ENCODE results near the gene SZT2.
"Not testable (repeated sequence)": the region's sequence is repeated elsewhere in the genome, so short reads cannot be mapped to it uniquely, and the experiment has no call there.

Gene SZT2

DNA sequence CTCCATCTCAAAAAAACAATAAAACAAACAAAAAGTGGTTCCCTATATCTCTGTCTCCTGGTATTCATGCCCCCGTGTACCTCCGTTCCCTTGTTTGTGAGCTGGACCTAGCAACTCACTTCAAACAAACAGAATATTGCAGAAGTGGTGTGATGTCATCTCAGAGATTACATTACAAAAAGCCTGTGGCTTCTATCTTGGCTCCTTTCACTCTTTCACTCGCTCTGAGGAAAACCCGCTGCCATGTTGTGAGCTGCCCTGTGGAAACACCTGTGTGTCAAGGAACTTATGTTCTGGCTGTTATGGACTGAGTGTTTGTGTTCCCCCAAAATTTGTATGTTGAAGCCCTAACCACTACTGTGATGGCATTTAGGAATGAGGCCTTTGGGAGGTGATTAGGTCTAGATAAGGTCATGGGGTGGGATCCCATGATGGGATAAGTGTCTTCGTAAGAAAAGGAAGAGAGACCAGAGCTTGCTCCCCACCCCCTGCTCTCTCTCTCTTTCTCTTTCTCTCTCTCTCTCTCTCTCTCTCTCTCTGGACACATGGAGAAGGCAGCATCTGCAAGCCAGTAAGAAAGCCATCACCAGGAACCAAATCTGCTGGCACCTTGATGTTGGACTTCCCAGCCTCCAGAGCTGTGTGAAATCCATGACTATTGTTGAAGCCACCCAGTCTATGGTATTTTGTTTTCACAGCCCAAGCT, 71.4 kb downstream of the SZT2 start:
- no peak for DNase-seq

DNA sequence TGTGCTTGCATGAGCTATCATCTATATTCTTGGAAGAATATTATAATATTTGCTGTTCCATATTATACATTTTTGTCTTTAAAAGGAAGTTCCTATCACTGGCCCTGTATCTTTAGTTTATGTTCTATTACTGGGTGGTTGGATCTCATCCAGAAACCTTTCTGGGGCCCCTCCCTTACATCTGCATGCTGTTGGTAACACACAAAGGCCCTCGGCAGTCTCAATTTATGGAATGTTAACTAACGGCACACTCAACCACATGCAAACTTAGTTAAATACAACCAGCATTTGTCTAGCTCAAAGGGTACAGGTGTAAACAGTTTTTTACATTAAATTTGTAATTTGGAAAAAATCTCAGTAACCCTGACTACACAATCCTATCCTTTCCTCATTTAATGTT, 73.8 kb downstream of the SZT2 start:
- DNase-seq = no peak

DNA sequence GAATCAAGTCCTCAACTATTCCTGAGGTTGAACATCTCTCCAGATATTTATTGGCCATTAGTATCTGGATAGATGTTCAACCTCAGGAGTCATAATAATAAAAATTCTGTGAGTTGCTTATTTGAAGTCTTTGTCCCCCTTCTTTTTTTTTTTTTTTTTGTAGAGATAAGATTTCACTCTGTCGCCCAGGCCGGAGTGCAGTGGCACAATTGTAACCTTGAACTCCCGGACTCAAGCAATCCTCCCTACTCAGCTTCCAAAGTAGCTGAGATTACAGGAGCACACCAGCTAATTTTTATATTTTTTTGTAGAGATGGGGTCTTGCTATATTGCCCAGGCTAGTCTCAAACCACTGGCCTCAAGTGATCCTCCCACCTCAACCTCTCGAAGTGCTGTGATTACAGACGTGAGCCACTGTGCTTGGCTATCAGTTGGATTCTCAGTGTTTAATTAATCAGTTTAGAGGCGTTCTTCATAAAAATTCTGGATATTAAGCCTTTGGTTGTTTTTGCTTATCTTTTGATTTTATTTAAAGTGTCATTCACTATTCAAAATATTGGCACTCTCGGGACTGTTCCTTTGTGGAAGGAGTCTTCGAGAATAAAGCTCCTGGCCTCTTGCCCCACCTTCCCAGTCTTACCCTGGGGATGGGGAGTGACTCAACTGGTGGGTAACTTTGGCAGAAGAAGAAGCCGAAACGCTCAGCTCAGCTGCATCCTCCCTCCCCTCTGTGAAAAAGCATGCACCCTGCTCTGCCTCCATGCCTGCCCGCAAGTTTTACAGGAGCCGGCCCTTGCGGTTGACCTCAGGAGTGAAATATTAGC, 75.2 kb downstream of the SZT2 start:
- no peak for DNase-seq

DNA sequence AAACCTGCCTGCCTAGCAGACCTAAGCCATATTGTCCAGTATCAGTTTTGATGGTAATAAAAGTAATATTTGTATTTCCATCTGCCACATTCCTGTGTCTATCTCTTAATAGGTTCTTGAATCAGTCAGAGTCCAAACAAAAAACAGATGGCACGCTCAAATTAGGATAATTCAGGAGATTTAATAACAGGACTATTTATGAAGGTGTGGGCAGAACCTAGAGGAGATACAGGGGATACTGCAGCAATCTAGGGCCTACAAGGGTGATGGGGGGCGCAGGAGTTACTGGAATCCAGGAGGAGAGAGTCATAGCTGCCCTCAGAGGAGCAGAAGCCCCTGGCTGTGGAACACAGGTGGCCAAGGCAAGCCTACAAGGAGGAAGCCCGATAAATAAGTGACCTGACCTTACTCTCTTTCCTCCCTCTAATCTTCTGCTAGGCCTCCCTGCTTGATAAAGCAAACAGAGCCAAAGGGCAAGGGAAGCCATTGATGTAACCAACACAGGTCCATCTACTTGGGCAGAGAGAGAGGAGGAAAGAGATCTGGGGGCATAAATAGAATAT, 75.9 kb downstream of the SZT2 start:
- no peak for DNase-seq

DNA sequence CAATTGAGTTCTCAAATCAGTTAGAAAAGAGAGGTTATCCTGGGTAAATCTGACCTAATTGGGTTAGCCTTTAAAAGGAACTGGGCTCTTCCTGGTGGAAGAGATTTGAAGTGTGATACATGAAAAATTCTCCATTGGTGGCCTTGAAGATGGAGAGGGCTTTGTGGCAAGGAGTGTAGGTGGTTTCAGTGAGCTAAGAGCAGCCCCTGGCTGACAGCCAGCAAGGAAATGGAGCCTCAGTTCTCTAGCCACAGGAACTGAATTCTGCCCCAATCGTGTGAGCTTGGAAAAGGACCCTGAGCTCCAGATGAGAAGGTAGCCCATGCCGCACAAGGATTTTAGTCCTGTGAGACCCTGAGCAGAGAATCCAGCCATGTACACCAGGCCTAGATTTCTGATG, 76.7 kb downstream of the SZT2 start:
- DNase-seq = no peak

DNA sequence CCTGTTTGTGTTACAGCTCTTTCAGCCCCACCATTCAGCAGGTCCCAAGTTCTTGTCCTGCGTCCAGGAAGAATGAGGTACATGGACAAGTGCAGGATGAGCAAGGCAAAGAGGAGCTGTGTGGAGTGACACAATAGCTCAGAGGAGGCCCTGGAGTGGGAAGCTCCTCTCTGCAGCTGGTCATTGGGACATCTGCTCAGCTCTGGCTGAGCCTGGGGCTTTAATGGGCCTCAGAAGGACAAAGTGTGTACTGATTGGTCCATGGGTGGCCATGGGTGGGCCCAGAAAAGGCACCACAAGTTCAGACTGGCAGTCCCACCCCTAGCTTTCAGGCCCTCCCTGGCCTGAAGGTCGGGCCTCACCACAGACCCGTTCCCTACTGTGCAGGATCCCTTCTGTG, 78.7 kb downstream of the SZT2 start:
- no peak for DNase-seq

DNA sequence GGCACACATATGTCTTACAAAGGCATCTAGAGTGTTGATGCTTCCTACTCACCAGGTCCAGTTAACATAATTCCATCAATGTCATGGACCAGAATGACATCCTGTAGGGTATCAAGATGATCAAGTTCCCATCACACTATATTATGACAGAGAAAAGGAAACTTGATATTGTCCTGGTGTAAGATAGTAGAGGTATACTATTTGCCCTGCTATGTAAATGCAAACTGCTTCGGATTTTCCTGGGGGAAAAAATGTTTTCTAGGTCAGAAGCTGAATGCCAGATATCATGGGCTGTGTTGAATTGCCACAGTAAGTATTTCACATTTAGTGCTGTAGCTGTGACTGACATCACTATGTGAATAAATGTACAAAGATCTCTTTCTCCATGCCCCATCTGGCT, 80.2 kb downstream of the SZT2 start:
- no peak for DNase-seq

DNA sequence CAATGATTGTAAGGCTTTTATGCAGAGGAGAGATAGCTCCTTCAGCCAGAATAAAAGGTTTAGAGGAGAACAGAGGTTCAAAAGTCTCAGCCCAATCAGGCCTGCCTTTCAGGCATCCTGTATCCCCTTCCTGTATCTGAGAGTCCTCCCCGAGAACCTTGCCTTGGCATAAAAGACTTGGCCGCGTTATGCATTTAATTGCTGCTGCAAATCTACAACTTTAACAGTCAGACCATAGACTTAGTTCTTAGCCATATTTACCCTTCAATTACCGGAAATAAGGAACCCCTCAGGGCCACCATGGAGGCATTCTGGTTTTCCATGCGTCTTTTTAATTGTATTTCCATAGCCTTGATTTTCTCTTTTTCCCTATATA, 82.4 kb downstream of the SZT2 start:
- DNase-seq = no peak

DNA sequence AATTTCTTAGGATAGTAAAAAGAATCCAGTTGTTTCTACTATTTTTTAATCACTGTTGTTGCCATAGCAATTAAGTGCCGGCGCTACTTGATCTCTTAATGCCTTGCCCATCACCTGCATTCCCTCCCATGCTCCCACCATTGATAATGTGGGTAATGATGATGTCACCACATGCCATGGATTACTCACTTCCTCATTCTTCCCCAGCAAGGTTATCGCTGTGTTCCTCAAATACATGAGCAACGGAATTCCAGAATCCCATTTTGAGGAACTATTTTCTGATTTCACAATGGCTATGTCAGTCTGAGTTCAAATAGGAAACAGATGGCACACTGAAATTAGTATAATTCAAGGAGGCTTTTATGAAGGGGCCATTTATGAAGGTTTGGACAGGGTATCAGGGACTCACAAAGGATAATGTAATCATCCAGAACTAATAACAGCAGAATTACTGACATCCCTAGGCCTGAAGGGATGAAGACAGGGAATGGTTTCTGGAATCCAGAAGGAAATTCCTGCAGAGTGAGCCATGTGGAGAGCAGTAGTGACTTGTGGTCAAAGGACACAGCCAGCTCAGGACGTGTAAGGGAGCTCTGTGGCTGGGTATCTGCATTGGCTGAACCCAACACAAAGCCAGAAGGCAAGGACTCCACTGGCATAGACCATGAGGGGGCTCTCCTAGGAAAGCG, 82.9 kb downstream of the SZT2 start:
- not testable (repeated sequence) for DNase-seq

DNA sequence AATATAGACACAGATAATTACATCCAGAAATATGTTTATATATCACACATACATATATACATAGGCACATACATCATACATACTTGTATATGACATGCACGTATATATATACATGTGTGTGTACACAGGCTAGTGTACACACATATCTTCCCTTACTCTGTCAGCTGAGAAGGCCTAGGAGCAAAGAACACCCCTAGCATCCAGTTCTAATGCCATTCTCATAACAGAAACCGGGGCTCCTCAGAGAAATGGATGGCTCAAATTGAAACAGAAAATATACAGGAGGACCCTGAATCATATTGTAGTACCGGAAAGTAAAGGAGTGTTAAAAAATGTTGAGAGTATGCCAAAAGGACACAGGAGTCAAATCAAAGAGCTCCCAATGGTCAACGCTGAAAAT, 83.8 kb downstream of the SZT2 start:
- no peak for DNase-seq

DNA sequence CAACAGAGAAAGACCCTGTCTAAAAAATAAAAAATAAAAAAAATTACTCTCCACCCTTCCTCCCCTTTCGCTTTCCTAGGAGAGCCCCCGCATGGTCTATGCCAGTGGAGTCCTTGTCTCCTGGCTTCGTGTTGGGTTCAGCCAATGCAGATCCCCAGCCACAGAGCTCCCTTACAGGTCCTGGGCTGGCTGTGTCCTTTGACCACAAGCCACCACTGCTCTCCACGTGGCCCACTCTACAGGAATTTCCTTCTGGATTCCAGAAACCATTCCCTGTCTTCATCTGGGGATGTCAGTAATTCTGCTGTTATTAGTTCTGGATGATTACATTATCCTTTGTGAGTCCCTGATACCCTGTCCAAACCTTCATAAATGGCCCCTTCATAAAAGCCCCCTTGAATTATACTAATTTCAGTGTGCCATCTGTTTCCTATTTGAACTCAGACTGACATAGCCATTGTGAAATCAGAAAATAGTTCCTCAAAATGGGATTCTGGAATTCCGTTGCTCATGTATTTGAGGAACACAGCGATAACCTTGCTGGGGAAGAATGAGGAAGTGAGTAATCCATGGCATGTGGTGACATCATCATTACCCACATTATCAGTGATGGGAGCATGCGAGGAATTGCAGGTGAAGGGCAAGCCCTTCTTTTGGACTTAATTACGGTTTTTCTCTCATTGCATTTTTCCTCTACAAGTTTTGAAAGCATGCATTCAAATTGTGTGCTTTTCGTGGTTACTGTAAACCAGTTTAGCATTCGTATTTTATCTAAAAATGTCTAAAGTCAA, 86.1 kb downstream of the SZT2 start:
- DNase-seq = not testable (repeated sequence)

DNA sequence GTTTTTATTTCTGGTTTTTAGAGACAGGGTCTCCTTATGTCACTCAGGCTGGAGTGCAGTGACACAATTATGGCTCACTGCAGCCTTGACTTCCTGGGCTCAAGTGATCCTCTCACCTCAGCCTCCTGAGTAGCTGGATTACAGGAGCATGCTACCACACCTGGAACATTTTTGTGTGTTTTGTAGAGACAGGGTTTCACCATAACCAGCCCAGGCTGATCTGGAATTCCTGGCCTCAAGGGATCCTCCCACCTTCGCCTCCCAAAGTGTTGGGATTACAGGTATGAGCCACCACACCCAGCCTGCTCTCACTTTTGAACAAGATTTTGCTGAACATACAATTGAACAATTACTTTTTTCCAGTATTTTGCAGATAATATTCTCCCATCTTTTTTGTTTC, 88.0 kb downstream of the SZT2 start:
- no peak for DNase-seq

DNA sequence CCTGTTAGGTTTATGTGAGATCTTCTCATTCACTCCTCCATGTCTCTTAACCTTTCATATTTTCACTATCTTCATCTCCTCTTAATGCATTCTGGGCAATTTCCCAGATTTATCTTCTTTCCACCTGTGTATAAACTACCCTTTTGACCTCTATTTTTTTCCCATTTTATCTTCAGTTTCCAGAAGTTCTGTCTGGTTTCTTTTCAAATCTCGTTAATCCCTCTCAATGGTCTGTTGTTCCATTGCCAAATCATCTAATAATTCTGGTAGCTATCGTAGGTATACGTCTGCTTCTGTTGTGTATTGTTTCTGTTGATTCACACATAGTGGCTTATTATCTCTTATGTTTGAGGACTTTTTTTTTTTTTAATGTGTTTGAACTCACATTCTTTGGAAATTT, 89.7 kb downstream of the SZT2 start:
- DNase-seq = no peak

DNA sequence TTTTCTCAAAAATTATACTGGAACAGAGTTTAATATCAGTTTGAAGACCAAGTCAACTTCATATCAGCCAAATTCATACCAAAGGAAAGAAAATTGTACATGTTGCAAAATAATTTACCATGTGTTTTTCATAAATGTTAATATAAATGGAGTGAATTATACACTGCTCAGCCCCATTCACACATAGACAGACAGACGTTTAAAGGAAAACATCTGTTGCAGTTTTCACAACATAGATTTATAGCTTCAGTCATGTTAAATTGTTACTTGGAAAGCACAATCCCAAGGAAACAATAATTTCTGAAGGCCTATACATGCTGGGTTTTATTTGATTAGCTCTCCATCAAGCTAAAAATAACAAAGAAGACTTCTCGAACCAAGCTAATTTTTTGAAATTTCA, 91.8 kb downstream of the SZT2 start:
- DNase-seq = no peak

DNA sequence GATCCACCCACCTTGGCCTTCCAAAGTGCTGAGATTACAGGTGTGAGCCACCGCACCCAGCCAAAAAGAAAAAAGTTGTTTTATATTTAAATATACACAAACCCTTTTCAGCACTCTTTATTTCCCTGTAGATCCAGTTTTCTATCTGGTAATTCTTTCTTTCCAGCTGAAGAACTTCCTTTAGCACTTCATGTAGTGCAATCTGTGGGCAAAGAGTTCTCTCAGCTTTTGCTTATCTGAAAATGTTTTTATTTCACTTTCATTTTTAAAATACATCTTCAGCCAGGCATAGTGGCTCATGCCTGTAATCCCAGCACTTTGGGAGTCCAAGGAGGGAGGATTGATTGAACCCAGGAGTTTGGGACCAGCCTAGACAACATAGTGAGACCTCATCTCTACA, 92.5 kb downstream of the SZT2 start:
- DNase-seq = no peak

DNA sequence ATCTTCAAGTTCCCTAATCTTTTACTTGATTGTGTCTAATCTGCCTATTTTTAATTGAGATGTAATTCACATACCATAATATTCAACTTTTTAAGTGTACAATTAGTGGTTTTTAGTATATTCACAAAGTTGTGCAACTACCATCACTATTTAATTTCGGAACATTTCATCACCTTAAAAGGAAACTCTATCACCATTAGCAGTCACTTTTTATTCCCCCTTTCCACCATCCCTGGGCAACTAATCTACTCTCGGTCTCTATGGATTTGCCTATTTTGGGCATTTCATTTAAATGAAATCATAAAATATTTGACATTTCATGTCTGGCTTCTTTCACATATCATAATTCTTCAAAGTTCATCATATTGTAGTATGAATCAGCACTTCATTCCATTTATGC, 94.7 kb downstream of the SZT2 start:
- no peak for DNase-seq

DNA sequence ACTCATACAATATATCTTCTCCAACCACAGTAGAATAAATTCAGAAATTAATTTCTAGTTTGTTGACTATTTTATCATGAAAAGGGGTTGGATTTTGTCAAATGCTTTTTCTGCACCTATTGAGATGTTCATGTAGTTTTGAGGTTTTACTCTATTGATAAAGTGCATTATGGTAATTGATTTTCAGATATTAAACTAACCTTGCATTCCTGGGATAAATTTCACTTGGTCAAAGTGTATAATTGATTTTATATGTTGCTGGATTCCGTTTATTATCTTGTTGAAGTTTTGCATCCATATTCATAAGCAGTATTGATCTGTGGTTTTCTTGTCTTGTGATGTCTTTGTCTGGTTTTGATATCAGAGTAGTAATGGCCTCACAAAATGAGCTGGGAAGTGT, 98.5 kb downstream of the SZT2 start:
- DNase-seq = no peak

DNA sequence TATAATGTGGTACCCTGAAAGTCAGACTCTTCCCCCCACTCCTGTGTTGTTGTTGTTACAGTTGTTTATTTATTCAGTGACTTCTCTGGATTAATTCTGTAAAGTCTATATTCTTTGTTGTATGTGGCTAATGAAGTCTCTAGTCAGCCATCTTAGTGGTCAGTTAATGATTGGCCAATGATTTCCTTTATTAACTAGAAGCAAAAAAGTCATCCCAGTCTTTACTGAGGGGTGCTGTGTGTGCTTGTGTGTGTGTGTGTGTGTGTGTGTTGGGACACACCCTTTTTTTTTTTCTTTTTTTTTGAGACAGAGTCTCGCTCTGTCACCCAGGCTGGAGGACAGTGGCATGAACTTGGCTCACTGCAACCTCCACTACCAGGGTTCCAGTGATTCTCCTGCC, 101.4 kb downstream of the SZT2 start:
- no peak for DNase-seq

DNA sequence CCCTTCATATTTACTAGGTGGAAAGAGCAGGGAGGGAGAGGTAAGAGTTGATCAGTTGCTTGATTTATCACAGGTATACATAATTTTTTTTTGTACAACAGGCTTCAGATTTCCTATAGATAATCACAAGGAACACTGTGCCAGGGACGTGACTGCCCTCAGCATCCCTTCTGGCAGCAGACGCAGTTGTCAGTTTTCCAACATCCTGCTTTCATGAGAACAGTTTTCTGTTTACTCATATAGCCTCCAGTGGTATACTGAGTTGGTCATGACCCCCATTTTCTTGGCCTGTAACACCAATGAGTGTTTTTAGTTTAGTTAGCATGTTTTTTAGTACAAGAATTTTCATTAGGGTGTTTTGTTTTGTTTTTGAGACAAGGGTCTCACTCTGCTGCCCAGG, 103.1 kb downstream of the SZT2 start:
- peak; percentile 47 for DNase-seq

DNA sequence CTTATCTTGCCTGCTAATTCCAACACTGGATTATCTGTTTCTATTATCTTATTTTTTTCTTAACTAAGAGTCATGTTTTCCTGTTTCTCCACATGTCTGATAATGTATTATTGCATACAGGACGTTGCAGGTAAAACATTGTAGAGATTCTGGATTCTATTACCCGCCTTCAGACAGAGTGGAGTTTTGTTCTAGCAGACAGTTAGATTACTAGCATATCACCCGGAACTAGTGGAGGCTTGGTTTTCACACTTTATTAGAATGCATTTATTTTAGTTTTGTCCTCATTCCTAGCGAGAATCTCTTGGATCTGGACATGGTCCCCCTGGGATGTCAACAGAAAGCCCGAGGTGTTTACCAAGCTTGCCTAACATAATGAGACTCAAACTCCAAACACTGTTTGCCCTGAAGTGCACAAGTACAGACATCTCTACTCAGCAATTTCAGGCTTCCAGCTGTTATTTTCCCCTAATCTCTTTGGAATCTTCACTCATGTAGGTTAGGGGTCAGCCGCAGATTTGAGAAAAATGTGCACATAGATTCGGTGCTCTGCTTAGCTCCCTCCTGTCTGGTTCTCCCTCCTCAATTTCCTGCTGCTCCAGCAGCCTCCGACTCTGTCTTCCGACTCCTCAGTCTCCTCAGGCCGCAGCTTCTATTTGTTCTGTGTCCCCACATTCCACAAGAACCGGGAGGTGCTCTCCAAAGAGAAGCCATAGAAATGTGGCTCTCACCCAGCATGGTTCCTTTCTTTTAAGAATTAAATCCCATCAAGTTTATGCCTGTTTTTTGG, 104.2 kb downstream of the SZT2 start:
- no peak for DNase-seq

DNA sequence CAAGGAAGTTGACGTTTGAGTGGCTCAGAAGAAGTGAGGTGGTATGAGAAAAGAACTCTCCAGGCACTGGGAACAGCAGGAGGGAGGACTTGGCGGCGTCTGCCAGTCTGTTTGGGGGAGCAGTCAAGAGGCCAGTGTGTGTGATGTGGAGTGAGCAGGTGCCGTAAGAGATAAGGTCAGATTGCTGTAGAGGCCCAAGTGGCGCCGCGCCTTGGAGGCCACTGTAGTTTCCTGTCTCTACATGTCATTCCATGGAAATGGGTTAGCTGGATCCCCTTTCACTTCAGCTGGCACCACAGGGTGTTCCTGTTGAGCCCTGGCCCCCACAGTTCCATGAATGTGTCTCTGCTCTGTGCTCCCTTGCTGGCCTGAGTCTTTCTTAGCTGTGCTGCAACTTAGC, 105.5 kb downstream of the SZT2 start:
- DNase-seq = no peak

DNA sequence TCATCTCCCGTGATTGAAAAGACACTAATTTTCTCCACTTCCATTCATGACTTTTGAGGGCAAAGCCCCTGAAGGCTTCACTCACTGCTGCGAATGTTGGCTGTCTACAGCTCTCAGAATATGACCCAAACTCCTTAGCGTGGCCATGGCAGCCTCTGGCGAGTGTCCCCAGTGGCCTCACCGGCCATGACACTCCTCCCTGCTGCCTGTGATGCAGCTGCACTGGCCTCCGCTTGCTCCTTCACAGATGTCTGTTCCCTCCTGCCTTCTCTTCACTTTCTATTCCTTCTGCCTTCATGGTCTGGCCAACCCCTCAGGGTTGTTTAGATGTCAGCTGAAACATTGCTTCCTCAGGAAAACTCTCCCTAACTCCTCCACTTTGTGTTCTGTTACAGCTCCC, 110.2 kb downstream of the SZT2 start:
- no peak for DNase-seq
